ENCODE results near the gene ZNF536. TPM values are rescaled to one million over a fixed set of nuclear protein-coding genes. Genes with fewer than 3 reads are reported as not detected.

The ZNF536 gene
- total RNA-seq, 1 donor from 2014 or later: 0.43 TPM

DNA sequence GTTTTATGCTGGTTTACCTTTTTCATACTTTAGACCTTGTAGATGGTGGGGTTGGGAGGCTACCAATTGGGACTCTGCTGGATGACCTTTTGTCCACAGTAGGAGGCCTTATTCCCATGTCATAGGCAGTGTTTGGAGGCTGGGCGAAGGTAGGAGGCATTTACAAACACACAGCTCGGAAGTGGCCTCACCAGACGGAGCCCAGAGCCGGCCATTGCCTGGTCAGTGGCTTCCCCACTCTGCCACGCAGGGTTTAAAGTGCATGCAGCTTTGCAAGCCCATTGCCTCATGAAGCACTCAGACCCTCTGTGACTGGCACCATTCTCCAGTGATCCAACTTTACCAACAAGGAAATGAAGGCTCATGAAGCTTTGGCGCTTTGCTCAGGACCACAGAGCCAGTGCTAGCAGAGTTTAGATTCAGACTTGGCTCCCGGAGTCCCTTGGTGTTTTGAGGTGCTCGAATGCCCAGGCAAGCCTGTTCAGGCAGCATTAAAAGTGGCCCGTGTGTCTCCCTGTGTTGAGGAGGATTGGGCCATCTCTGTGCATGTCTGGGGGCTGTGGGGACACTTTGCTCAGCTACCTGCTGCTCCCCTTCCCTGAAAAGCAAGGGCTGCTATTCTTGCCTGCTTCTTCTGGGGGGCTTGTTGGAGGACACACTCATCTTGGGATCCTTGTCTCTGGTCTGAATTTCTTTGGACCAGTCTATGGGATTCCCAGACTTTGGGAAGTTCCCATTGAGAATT, 148.7 kb downstream of the ZNF536 start:
- H3K4me2 ChIP-seq (ENCODE audit: low read length): no peak overlapping the region
- Mint-ChIP-seq H3K36me3 (ENCODE audit: low read depth, unreplicated experiment) (no peaks in the 10 kb centered on the region), H3K4me1 (ENCODE audit: low read depth, unreplicated experiment) (no peaks in the 10 kb centered on the region), H3K27ac (ENCODE audit: unreplicated experiment) (no peak overlapping the region), H3K27me3 (ENCODE audit: low read depth, unreplicated experiment) (peaks cover 59% of the 10 kb centered on the region), H3K9me3 (ENCODE audit: unreplicated experiment) (no peaks in the 10 kb centered on the region), H3K4me3 (ENCODE audit: unreplicated experiment) (no peak overlapping the region)
- H3K36me3 ChIP-seq (ENCODE audit: insufficient read depth, low read length): no peaks in the 10 kb centered on the region
- no peaks in the 10 kb centered on the region for H3K27me3 ChIP-seq (ENCODE audit: insufficient read depth, low read length)
- no peak overlapping the region for H2AFZ ChIP-seq (ENCODE audit: low read depth, low read length)
- H3K4me3 ChIP-seq (ENCODE audit: insufficient read depth, low read depth, low read length): no peak overlapping the region
- H3K27ac ChIP-seq (ENCODE audit: low read depth, low read length): no peak overlapping the region
- DNase-seq (ENCODE audit: low read depth) (no peak), FAIRE-seq (no peak)
- H3K4me1 ChIP-seq (ENCODE audit: insufficient read depth, low read length): no peaks in the 10 kb centered on the region
- H3K79me2 ChIP-seq (ENCODE audit: insufficient read depth, low read length): no peaks in the 10 kb centered on the region
- TF ChIP-seq EZH2 (IDR thresholded peaks at IDR 0.05; ENCODE audit: insufficient read depth, low read length) (no peak), CTCF (IDR thresholded peaks at IDR 0.05; ENCODE audit: insufficient read depth, low read depth, low read length) (no peak)
- no peaks in the 10 kb centered on the region for H4K20me1 ChIP-seq (ENCODE audit: insufficient read depth, low read length)
- no peaks in the 10 kb centered on the region for H3K9me3 ChIP-seq (ENCODE audit: insufficient read depth, low read depth, low read length)
- H3K9ac ChIP-seq (ENCODE audit: low read length): no peak overlapping the region

- no peak for TF ChIP-seq EZH2 (IDR thresholded peaks at IDR 0.05; ENCODE audit: insufficient read depth, low read length)
- no peak for TF ChIP-seq CTCF (IDR thresholded peaks at IDR 0.05; ENCODE audit: insufficient read depth, low read depth, low read length)
- Mint-ChIP-seq H3K4me3 (ENCODE audit: unreplicated experiment) (no peak overlapping the region), H3K27ac (ENCODE audit: unreplicated experiment) (no peak overlapping the region), H3K36me3 (ENCODE audit: low read depth, unreplicated experiment) (no peaks in the 10 kb centered on the region), H3K4me1 (ENCODE audit: low read depth, unreplicated experiment) (no peaks in the 10 kb centered on the region), H3K27me3 (ENCODE audit: low read depth, unreplicated experiment) (peaks cover 52% of the 10 kb centered on the region), H3K9me3 (ENCODE audit: unreplicated experiment) (no peaks in the 10 kb centered on the region)
- H4K20me1 ChIP-seq (ENCODE audit: insufficient read depth, low read length): no peaks in the 10 kb centered on the region
- H3K4me2 ChIP-seq (ENCODE audit: low read length): no peak overlapping the region
- H3K36me3 ChIP-seq (ENCODE audit: insufficient read depth, low read length): no peaks in the 10 kb centered on the region
- FAIRE-seq: no peak
- no peaks in the 10 kb centered on the region for H3K9me3 ChIP-seq (ENCODE audit: insufficient read depth, low read depth, low read length)
- DNase-seq (ENCODE audit: low read depth): no peak
- no peaks in the 10 kb centered on the region for H3K27me3 ChIP-seq (ENCODE audit: insufficient read depth, low read length)
- H2AFZ ChIP-seq (ENCODE audit: low read depth, low read length): no peak overlapping the region
- no peaks in the 10 kb centered on the region for H3K79me2 ChIP-seq (ENCODE audit: insufficient read depth, low read length)
- H3K9ac ChIP-seq (ENCODE audit: low read length): no peak overlapping the region
- no peaks in the 10 kb centered on the region for H3K4me1 ChIP-seq (ENCODE audit: insufficient read depth, low read length)
- no peak overlapping the region for H3K4me3 ChIP-seq (ENCODE audit: insufficient read depth, low read depth, low read length)
- H3K27ac ChIP-seq (ENCODE audit: low read depth, low read length): no peak overlapping the region
Measured at GRCh38 chr19:30521937-30522336, 149.8 kb downstream of the ZNF536 start.

- no peaks in the 10 kb centered on the region for H3K9me3 Mint-ChIP-seq (ENCODE audit: unreplicated experiment)
- Histone ChIP-seq H4K20me1 (ENCODE audit: insufficient read depth, low read length) (no peaks in the 10 kb centered on the region), H3K4me2 (ENCODE audit: low read length) (no peak overlapping the region), H3K79me2 (ENCODE audit: insufficient read depth, low read length) (no peaks in the 10 kb centered on the region), H3K4me1 (ENCODE audit: insufficient read depth, low read length) (no peaks in the 10 kb centered on the region), H3K9ac (ENCODE audit: low read length) (no peak overlapping the region), H3K36me3 (ENCODE audit: insufficient read depth, low read length) (no peaks in the 10 kb centered on the region), H3K27me3 (ENCODE audit: insufficient read depth, low read length) (no peaks in the 10 kb centered on the region), H2AFZ (ENCODE audit: low read depth, low read length) (no peak overlapping the region), H3K9me3 (ENCODE audit: insufficient read depth, low read depth, low read length) (no peaks in the 10 kb centered on the region), H3K4me3 (ENCODE audit: insufficient read depth, low read depth, low read length) (no peak overlapping the region), H3K27ac (ENCODE audit: low read depth, low read length) (no peak overlapping the region)
- no peaks in the 10 kb centered on the region for H3K36me3 Mint-ChIP-seq (ENCODE audit: low read depth, unreplicated experiment)
- H3K4me1 Mint-ChIP-seq (ENCODE audit: low read depth, unreplicated experiment): no peaks in the 10 kb centered on the region
- TF ChIP-seq CTCF (IDR thresholded peaks at IDR 0.05; ENCODE audit: insufficient read depth, low read depth, low read length) (no peak), EZH2 (IDR thresholded peaks at IDR 0.05; ENCODE audit: insufficient read depth, low read length) (no peak)
- FAIRE-seq: no peak
- peaks cover 50% of the 10 kb centered on the region for H3K27me3 Mint-ChIP-seq (ENCODE audit: low read depth, unreplicated experiment)
- DNase-seq (ENCODE audit: low read depth): no peak
- H3K4me3 Mint-ChIP-seq (ENCODE audit: unreplicated experiment): no peak overlapping the region
- H3K27ac Mint-ChIP-seq (ENCODE audit: unreplicated experiment): no peak overlapping the region
Measured at GRCh38 chr19:30522341-30522740, 150.2 kb downstream of the ZNF536 start.

Measured in astrocyte (in vitro differentiated cells and primary cell).